IPS-15b (cell line): Measurements from ENCODE around the gene OTULIN.

Source experiments
- H3K27me3 ChIP-seq: one replicate; pipeline ENCODE4 v1.6.1; 2013; ENCODE audit warnings: low read length; ENCODE audit not compliant: control insufficient read depth, insufficient read depth
- H3K36me3 ChIP-seq: one replicate; pipeline ENCODE4 v1.6.1; 2013; ENCODE audit warnings: low read length; ENCODE audit not compliant: control insufficient read depth, insufficient read depth
- H3K4me1 ChIP-seq: one replicate; pipeline ENCODE4 v1.6.1; 2013; ENCODE audit warnings: mild to moderate bottlenecking, low read length; ENCODE audit not compliant: control insufficient read depth, insufficient read depth
- H3K4me3 ChIP-seq: one replicate; pipeline ENCODE4 v1.5.1; 2013; ENCODE audit warnings: low read depth, low read length
- H3K9ac ChIP-seq: one replicate; pipeline ENCODE4 v1.6.1; 2013; ENCODE audit warnings: low read depth, mild to moderate bottlenecking, low read length
- H3K9me3 ChIP-seq: one replicate; pipeline ENCODE4 v1.6.1; 2013; ENCODE audit warnings: mild to moderate bottlenecking, low read length; ENCODE audit not compliant: control insufficient read depth, insufficient read depth

Gene OTULIN

DNA sequence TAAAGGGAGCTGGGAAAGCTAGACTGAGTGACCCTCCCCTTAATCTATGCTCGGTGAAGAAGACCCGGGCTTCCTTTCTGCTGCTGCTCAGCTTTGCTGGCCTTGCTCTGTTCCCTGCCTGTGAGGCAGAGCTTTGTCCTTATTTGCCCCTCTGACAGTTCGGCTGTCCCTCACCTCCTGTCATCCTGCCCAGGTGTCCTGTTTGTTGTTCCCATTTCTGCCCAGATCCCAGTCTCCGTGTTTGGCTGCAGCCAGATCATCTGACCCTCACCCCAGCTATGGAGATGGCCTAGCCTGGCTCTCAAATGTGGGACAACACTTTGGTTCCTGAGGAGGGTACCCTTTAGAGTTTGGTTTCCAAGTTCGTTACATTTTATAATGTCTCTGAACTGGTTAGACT is 20.2 kb downstream of the OTULIN start:
- Histone ChIP-seq H3K36me3 (peaks cover 2% of the 10 kb centered on the region), H3K4me3 (no peak overlapping the region), H3K4me1 (no peaks in the 10 kb centered on the region), H3K9me3 (no peaks in the 10 kb centered on the region), H3K27me3 (no peaks in the 10 kb centered on the region), H3K9ac (no peak overlapping the region)

DNA sequence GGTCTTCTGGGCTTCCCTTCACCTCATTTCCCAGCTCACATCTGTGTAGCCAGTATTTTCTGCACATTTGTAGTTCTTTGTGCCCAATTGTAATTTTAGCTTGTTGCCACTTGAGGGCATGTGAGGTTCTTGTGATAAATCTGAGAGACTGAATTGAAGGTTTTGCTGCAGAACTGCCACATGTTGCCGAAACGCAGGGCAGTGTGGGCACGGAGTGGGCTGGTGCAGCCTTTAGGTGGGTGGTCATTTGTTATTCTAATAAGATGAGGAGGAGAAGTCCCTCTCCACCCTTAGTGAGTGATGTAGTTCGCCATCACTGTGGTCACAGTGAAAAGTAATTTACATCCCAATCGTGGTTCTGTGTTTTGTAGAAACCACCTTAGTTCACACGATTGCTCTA is 21.2 kb downstream of the OTULIN start:
- no peaks in the 10 kb centered on the region for H3K4me1 ChIP-seq
- no peaks in the 10 kb centered on the region for H3K27me3 ChIP-seq
- no peaks in the 10 kb centered on the region for H3K9me3 ChIP-seq
- no peak overlapping the region for H3K9ac ChIP-seq
- peaks cover 6% of the 10 kb centered on the region for H3K36me3 ChIP-seq
- no peak overlapping the region for H3K4me3 ChIP-seq

DNA sequence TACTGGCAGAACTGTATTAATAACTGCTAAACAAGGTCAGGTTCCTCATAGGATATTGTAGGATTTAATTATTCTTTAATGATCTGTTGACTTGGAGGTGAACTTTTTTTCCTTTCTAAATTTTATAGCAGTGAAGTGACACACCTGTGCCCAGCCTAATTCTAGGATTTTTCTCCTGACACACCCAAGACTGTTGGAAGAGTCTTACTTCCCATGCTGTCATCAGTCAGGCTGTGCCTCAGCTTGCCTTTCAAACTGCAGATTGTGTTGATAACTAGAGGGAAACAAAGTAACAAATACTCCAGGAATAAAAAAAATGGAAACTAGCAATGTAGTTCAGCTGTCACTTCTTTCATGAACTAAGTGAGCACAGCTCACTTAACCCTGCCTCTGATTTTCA is 22.0 kb downstream of the OTULIN start:
- peaks cover 6% of the 10 kb centered on the region for H3K36me3 ChIP-seq
- H3K9me3 ChIP-seq: no peaks in the 10 kb centered on the region
- H3K9ac ChIP-seq: no peak overlapping the region
- H3K27me3 ChIP-seq: no peaks in the 10 kb centered on the region
- no peaks in the 10 kb centered on the region for H3K4me1 ChIP-seq
- no peak overlapping the region for H3K4me3 ChIP-seq

DNA sequence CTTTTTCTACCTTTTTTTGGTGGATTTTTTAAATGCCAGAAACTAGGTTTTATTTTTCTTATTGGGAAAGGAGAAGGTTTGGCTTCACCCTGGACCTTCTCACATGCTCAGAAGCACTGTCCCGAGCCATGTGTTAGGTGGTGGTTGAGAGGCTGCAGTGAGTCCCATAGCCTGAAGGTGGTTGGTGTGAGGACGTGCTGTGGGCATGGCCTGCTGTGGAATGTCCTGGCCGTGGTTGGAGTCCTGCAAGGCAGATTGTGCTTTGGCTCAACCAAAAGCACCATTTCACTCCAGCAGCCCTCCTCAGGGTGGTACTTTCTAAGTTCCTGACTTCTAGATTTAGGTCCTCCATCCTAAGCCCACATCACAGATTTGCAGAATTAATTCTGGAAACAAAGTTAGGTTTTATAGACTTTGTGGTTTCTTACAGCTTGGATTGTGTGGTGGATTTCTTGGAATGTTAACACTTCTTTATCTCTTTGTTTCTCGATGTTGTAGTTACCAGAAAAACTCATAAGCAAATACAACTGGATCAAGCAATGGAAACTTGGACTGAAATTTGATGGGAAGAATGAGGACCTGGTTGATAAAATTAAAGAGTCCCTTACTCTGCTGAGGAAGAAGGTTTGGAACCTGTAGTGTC is 22.6 kb downstream of the OTULIN start:
- Histone ChIP-seq H3K36me3 (peaks cover 6% of the 10 kb centered on the region), H3K4me1 (no peaks in the 10 kb centered on the region), H3K9me3 (no peaks in the 10 kb centered on the region), H3K4me3 (no peak overlapping the region), H3K9ac (no peak overlapping the region), H3K27me3 (no peaks in the 10 kb centered on the region)

DNA sequence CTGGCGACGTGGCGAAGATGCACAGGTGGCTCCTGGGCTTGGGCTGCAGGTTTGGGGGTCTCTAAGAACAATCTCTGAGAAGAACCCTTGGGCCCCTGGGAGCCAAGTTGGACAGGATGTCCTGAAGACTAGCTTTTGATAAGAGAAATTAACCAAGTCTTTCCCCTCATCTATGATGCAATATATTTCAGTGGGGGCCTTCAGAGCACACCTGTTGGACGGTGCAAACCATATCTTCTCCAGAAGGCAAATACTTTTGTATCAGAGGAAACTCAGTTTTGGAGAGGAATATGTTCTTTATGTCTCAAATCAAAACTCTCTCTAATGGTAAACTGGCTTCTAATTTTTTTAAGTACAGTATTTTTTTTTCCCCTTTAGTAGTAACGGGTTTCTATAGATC is 28.6 kb downstream of the OTULIN start:
- no peaks in the 10 kb centered on the region for H3K27me3 ChIP-seq
- H3K9me3 ChIP-seq: no peaks in the 10 kb centered on the region
- peaks cover 6% of the 10 kb centered on the region for H3K4me1 ChIP-seq
- H3K4me3 ChIP-seq: no peak overlapping the region
- H3K36me3 ChIP-seq: peaks cover 16% of the 10 kb centered on the region
- H3K9ac ChIP-seq: no peak overlapping the region

DNA sequence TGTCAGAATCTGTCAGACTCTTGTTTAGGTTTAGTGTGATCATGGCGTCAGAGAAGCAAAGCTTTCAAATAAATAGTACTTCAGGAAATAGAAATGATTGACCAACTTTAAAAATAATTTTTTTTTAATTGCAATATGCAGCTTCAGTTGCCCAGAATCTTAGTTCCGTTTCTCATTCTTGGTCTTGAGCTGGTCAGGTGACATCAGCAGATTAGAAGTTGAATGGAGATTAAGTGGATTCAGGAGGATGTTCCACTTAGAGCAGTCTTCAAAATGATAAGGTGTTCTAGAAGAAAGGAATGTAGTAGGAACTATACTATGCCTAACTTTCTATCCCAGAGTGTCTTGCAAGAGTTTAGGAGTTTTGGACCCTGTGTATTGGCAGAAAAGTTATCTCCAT is 30.6 kb downstream of the OTULIN start:
- Histone ChIP-seq H3K9ac (no peak overlapping the region), H3K36me3 (peaks cover 16% of the 10 kb centered on the region), H3K9me3 (no peaks in the 10 kb centered on the region)

DNA sequence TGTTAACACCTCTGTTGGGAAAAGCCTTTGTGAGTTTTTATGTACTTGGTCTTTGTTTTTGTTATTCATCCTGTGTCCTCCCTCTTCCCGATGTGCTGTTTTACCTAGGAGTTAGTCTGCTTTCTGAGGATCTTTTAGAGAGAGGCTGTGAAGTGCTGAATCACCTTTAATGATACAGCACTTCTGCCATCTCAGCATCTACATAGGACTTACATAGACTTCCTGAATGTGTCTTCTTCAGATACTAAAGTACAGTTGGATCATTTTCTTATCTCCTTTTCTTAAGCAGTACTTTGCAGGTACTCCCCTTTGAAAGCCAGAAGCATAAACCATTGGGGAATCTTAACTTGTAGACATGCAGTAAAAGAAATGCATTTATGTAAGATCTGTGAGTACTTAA is 31.5 kb downstream of the OTULIN start:
- Histone ChIP-seq H3K4me3 (no peak overlapping the region), H3K4me1 (peaks cover 6% of the 10 kb centered on the region), H3K27me3 (no peaks in the 10 kb centered on the region), H3K9me3 (no peaks in the 10 kb centered on the region), H3K9ac (no peak overlapping the region), H3K36me3 (peaks cover 12% of the 10 kb centered on the region)

More for the DNA sequence above, 30.6 kb downstream of the OTULIN start:
- H3K4me3 ChIP-seq: no peak overlapping the region
- peaks cover 6% of the 10 kb centered on the region for H3K4me1 ChIP-seq
- no peaks in the 10 kb centered on the region for H3K27me3 ChIP-seq

DNA sequence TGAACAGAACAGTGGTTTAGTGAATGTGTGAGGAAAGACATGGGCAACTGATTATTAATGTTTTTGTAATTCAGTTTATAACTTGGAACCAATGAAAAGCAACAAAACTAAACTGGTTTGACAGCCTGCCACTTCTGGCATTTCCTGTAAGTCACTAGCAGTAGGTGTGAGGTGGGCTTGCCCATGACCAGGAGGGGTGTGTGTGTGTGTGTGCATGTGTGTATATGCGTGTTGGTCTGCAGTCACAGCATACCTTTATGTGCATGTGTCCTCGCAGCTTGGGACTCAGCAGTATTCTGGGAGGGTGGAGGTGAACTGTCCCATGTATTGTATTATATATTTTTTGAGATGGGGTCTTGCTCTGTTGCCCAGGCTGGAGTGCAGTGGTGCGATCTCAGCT is 32.3 kb downstream of the OTULIN start:
- H3K9me3 ChIP-seq: no peaks in the 10 kb centered on the region
- peaks cover 12% of the 10 kb centered on the region for H3K36me3 ChIP-seq
- H3K9ac ChIP-seq: no peak overlapping the region
- no peak overlapping the region for H3K4me3 ChIP-seq
- peaks cover 6% of the 10 kb centered on the region for H3K4me1 ChIP-seq
- H3K27me3 ChIP-seq: no peaks in the 10 kb centered on the region

DNA sequence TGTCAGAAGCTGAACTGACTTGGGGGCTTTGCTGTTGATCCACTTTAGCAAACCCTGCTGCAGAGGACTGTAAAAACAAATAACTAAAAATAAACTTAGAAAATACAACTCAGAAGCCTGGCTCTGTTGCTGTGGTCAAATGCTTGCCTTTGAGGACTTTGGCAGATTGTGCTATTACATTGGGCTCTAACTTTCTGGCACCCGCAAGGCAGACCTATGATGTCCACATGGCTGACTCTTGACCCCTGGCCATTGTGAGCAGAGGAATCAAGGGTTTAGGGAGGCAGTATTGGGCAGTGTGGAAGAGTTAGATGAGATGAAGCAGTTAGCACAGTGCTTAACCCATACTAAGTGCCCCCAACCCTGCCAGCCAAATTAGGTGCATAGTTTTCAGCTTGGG is 34.0 kb downstream of the OTULIN start:
- H3K27me3 ChIP-seq: no peaks in the 10 kb centered on the region
- H3K9ac ChIP-seq: no peak overlapping the region
- peaks cover 6% of the 10 kb centered on the region for H3K4me1 ChIP-seq
- peaks cover 10% of the 10 kb centered on the region for H3K36me3 ChIP-seq
- H3K4me3 ChIP-seq: no peak overlapping the region
- no peaks in the 10 kb centered on the region for H3K9me3 ChIP-seq

DNA sequence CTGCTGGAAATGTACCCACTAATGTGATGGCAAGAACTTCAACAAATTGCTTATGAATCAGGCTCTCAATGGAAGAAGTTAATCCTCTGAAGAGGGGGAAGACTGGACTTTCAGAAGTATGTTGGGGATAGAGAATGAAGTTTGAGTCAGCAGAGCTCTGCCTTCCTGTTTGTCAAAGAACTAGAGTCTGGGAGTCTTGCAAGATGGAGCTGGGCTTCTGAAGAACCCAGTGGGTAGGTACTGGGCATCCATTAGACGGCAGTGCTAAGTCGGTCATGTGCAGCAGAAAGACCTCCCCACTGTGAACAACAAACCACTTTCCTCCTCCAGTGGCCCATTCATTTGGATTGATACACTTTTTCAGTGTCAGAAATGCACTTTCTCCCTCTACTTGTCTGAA is 34.6 kb downstream of the OTULIN start:
- Histone ChIP-seq H3K4me3 (no peak overlapping the region), H3K36me3 (peaks cover 5% of the 10 kb centered on the region)

DNA sequence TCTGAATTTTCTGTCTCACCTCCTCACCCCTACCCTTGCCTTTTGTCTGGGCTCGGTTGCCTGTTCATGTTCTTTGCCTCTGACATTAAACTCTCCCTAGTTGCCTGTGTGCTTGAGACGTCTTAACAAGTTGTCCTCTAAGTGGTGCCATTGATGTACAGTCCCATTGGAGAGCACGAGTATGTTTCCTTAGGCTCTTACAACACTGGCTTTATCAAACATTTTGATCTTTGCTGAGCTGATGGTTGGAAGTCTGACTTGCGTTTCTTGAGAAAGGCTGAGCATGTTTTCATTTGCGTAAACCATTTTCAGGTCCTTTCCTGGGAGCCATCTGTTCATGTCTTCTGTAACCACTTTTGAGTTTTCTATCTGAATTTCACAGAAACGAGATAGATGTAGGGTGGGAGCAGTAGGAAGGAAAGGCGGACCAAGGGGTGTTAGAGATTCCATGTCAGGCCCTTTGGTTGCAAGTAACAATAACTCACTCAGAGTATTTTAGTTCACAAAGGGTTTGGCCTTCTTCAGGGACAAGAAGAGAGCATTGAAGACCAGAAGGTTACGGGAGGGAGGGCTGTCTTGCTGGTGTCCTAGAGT is 35.4 kb downstream of the OTULIN start:
- Histone ChIP-seq H3K9ac (no peak overlapping the region), H3K36me3 (peaks cover 3% of the 10 kb centered on the region), H3K4me1 (peaks cover 6% of the 10 kb centered on the region), H3K27me3 (no peaks in the 10 kb centered on the region), H3K9me3 (no peaks in the 10 kb centered on the region), H3K4me3 (no peak overlapping the region)

More for the DNA sequence above, 34.6 kb downstream of the OTULIN start:
- Histone ChIP-seq H3K9me3 (no peaks in the 10 kb centered on the region), H3K4me1 (peaks cover 6% of the 10 kb centered on the region), H3K9ac (no peak overlapping the region), H3K27me3 (no peaks in the 10 kb centered on the region)
